H1 (cell line): Measurements from ENCODE around the gene NTMT1. TPM values are rescaled to one million over a fixed set of nuclear protein-coding genes. Genes with fewer than 3 reads are reported as not detected.

Source experiments
- CHD7 ChIP-seq: fragments of 300-600 bp; sonication (generic); IDR thresholded peaks from 2 replicates; pipeline ENCODE4 v1.7.1; 2012; ENCODE audit warnings: low read length, moderate library complexity, mild to moderate bottlenecking, inconsistent platforms; ENCODE audit not compliant: insufficient replicate concordance
- HDAC2 ChIP-seq, 2 experiments: fragments of 300-600 bp in 1 of 2; sonication (generic) in 1 of 2; IDR thresholded peaks; 2 replicates each; pipeline ENCODE4 v1.6.1; 2011 to 2012; ENCODE audit warnings: low read depth in 2 of 2, low read length in 2 of 2, mild to moderate bottlenecking in 2 of 2, moderate library complexity in 2 of 2, borderline replicate concordance in 1 of 2, inconsistent platforms in 1 of 2
- KDM5A ChIP-seq: fragments of 200-600 bp; IDR thresholded peaks from 2 replicates; pipeline ENCODE4 v1.7.1; 2012; ENCODE audit warnings: mild to moderate bottlenecking, low read length, inconsistent platforms, mixed read lengths
- MAX ChIP-seq: IDR thresholded peaks from 2 replicates; pipeline ENCODE4 v1.6.1; 2012; ENCODE audit warnings: inconsistent platforms
- PHF8 ChIP-seq: fragments of 200-600 bp; sonication (generic); conservative IDR thresholded peaks from 2 replicates; pipeline ENCODE4 v1.7.1; 2012; ENCODE audit warnings: low read depth, mild to moderate bottlenecking, inconsistent platforms, low read length, moderate library complexity
- RAD21 ChIP-seq, 2 experiments: IDR thresholded peaks in 1 of 2; conservative IDR thresholded peaks in 1 of 2; 2 replicates each; pipeline ENCODE4 v1.6.1; 2011; ENCODE audit warnings: low read depth in 2 of 2, low read length in 2 of 2, improper control_type of control experiment in 1 of 2, inconsistent platforms in 1 of 2, mild to moderate bottlenecking in 1 of 2, moderate library complexity in 1 of 2
- polyA plus RNA-seq, 7 experiments: library from polyadenylated mRNA; depleted of rRNA in 3 of 7; stranded (reverse) in 5 of 7; unstranded in 2 of 7; fragments of >200 nt in 5 of 7; fragments of 200-250 nt in 2 of 7; gene quantifications; 1 replicate in 5 of 7; 2 replicates in 1 of 7; 4 replicates in 1 of 7; pipeline versions ENCODE4 v1.2.1 to v1.2.3, GENCODE V29; 2011 to 2013; ENCODE audit warnings: missing spikeins in 2 of 7, mixed read lengths in 2 of 7
- total RNA-seq: library from RNA; stranded (reverse); fragmentation: NEBNext Ultra II Directional; extraction: Animal tissue kit (Norgen Biotek cat#: 25700); gene quantifications from 2 replicates; pipeline ENCODE4 v1.2.1, GENCODE V29; 2021

NTMT1 gene
- total and polyA plus RNA-seq, 2 of the 8 experiments (the other 6 are each of a cell fraction or from before 2014, with no cell fraction given): 66.8 to 70.2 TPM

- TF ChIP-seq MAX: peak; percentile 80
- TF ChIP-seq RAD21 (IDR thresholded peaks at IDR 0.05 in 1 of 2, conservative IDR thresholded peaks at IDR 0.05 in 1 of 2; ENCODE audit: low read depth in 2 of 2, low read length in 2 of 2): peak; percentile 92 to 93
- TF ChIP-seq CHD7: no peak
- peak; percentile 92 to 95; a peak in 3 of 4 replicates for TF ChIP-seq HDAC2 (IDR thresholded peaks at IDR 0.05; ENCODE audit: borderline replicate concordance in 1 of 2, low read depth in 2 of 2, low read length in 2 of 2)
- peak; percentile 84 for TF ChIP-seq PHF8
- 0 out of 2 replicates have a peak, but pooled peaks have one; percentile 62 for TF ChIP-seq KDM5A
Measured at GRCh38 chr9:129641750-129642585, 16.0 kb downstream of the NTMT1 start, which contains the start of gene ASB6 (continued).
